NK-92 treated with Interleukin-12 subunit alpha and Interleukin-12 subunit beta, amount 100 ng/mL, for 24 hours (cell line): Measurements from ENCODE around the gene ABHD11.
A peak's percentile ranks its signal among the peaks of the same experiment; 100 is the strongest.
"Not testable (repeated sequence)": the region's sequence is repeated elsewhere in the genome, so short reads cannot be mapped to it uniquely, and the experiment has no call there.

Experiments used
- DNase-seq: peaks from one replicate; lab custom pipeline; 2025; lab: John Stamatoyannopoulos, UW

ABHD11 gene

DNA sequence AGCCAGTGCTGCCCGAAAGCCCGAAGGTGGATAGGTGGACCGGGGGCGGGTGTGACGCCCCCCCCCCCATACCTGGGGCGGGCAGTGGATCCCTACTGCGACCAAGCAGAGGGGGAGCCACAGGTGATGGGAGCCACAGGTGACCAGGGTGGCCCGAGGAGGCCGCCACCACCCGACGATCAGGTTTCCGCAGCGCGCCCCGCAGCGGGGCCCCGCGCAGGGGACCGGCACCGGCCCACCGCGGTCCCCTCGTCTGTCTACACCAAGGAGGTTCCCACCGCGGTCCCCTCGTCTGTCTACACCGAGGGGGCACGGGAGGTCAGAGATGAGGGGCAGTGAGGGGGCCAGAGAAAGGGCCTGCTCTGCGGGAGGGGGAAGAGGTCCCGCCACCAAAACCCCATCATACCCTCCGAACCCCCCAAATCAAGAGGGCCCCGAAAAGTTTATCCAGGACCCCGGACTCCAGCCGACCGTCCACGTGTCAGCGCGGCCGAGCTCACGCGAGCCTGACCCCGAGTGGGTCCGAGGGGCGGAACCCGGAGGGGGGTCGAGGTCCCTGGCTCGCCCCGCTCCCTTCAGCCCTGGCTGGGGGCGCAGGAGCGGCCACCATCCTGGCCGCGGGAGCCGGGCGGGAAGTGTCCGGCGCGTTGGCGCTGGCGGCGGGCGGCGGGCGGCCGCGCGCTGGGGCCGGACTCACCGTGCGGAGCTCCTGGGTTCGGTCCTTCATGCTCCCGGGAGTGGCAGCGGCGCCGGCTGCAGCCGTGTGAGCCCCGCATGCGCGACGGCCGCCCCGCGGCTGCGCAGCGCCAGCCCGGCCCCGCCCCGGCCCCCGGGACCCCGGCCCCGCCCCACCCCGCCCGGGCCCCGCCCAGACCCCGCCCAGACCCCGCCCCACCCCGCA, 19.4 kb downstream of the ABHD11 start, which contains the start of gene STX1A:
Gene STX1A, minus strand, starts transcription at position 765 of the 901 bp plus-strand sequence. Its CDS starts 38 bp downstream, at position 727.
- no peak for DNase-seq

DNA sequence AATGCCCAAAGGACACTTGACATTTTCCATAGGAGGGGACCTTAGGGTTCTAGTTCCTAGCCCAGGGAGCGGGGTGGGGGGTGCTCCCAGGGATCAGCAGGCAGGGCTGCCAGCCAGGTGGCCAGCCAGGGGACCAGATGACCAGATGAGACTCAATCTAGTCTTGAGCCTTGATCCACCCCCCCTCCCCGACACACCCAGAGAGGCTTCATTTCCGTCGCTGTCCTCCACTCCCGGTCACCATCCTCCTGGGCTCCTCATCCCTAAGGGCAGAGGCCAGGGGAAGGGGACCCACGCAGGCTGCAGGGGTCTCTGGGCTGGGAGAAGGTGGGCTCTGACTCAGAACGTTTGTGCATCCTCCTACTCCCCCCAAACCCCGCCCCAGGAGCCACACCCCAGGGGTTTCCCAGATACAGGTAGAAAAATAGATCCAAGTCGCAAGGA, 20.1 kb downstream of the ABHD11 start:
- DNase-seq: no peak

DNA sequence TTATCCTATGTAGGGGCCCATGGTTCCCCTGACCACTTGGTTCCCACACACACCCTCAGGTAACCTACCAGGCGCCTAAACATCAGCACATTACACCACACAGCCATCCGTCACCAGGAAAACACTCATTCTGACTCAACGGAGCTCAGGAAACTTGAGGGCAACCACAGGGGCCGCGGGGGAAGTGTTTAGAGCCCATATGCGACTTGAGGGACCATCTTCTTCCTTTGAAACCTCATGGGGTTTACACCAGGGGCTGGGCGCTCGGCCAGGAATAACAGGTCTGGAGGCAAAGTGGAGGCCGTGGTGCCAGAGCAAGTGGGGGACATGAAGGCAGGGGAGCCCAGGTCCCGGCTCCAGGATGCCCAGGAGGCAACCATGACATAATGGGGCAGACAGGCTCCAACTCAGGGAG, 20.6 kb downstream of the ABHD11 start:
- DNase-seq: peak; percentile 62

- DNase-seq: no peak
These were observed 21.4 kb downstream of the ABHD11 start for GRCh38 chr7:73717025-73717807.

GRCh38 chr7:73716318-73716890, 22.2 kb downstream of the ABHD11 start:
- no peak for DNase-seq

DNA sequence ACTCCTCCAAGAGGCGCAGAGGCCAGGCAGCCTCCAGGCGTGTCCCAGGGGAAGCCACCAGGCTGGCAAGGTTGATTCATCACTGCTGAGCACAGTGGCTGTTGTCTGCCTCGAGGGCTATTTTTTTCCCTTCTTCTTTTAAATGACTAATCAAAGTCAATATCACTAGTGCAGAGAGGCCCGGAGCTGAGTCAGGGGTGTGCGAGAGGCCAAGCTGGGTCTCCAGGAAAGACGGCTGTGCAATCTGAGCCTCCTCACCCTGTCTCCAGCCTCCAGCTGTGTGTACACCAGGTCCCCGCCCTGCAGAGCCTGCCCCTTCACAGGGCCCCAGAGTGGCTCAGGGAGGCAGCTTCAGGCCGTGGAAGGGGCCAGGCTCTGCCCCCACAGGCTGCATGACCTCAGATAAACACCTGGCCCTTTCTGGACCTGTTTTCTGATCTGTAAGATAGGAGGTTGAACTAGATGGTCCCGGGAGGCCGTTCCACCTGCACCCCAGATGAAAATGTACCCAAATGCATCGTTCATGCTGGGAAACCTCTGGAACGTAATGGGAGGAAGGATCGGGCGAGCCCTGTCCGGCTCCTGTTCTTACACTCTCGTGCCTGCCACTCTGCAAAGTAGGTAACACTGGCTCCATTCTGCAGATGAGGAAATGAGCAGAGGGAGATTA, 22.8 kb downstream of the ABHD11 start:
- DNase-seq: peak; percentile 65

DNA sequence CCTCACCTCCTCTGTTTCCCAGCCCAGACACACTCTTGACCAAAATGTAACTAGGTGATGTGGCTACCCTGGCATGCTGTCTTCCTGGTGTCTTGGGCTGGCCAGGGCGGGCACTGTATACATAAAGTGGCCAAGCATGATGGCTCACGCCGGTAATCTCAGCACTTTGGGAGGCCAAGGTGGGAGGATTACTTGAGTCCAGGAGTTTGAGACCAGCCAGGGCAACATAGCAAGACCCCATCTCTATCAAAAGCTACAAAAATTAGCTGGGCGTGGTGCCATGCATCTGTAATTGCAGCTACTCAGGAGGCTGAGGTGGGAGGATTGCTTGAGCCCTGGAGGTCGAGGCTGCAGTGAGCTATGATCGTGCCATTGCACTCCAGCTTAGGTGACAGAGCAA, 25.3 kb downstream of the ABHD11 start:
- DNase-seq: not testable (repeated sequence)

DNA sequence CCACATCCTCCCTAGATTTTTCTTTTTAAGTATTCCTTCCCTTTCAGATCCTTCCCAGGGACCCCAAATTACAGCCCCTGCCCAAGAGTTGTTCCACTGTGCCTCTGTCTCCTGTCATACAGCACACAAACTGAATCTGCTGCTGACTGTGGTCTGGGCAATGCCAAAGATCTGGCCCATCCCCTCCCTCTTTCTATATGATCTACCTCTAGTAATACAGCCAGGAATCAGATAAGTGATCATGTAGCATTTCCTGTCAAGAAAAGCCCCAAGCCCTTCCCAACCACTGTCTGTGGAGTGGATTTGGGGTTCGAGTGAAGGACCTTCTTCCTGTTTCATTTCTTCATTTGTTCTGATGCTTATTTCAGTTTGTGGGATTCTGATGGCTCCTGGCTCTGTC, 25.8 kb downstream of the ABHD11 start:
- no peak for DNase-seq

- DNase-seq: no peak
These were observed 29.5 kb downstream of the ABHD11 start for GRCh38 chr7:73708961-73709549.

GRCh38 chr7:73707045-73707631, 31.5 kb downstream of the ABHD11 start:
- no peak for DNase-seq

- DNase-seq: no peak
These were observed 32.2 kb downstream of the ABHD11 start for GRCh38 chr7:73706126-73707044.

GRCh38 chr7:73705551-73705920, 33.1 kb downstream of the ABHD11 start:
- no peak for DNase-seq

- no peak for DNase-seq
These were observed 33.7 kb downstream of the ABHD11 start for GRCh38 chr7:73704640-73705550.

DNA sequence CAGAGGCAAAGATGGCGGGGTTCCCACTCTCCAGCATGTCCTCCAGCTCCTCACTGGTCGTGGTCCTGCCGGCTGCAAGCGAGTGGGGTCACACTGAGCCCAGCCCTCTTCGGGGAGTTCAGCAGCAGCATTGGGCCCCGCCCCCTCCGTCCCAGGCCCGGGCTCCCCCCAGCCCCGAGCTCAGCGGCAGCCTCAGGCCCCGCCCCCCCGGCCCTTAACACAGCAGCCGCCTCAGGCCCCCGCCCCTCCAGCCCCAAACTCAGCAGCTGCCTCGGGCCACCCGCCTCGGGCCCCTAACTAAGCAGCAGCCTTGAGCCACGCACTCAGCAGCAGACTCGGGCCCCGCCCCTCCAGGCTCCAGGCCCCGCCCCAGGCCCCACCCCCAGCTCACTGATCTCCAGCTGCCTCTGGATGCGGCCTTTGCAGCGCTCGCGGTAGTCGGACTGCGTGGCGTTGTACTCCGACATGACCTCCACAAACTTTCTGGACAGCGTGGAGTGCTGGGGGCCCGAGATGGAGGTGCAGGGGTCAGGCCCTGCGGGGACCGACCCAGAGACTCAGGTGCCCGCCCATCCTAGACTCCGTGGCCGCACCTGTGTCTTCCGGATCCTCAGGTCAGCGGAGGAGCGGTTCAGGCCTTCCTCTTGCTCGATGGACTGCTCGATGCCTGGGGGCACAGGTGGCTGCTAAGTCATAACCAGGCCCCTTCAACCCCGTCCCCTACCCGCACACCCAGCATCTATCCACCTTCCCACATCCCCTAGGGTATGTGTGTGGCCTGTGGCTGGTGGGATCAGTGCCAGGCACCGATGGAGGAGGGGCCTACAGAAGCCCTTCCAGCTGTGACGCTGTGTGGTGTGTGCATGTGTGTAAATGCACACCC, 34.6 kb downstream of the ABHD11 start:
- no peak for DNase-seq

DNA sequence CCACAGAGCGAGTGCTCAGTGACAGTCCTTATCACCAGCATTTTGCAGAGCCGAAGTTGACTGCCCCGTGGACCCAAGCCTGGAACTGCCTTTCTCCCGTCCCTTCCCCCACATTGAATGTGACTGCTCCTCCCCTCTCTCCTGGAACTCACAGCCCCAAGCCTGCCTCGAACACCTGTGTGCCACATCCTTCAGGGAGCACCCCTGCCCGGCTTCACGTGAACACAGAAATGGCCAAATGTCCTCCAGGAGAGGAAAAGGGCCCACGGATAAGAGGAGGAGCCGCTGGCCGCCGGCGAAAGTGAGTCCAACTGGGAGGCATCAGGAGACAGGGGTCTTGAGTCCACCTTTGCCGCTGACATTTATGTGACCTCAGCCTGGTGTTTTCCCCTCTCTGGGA, 35.4 kb downstream of the ABHD11 start:
- no peak for DNase-seq

- DNase-seq: no peak
These were observed 35.9 kb downstream of the ABHD11 start for GRCh38 chr7:73702665-73703064.

- DNase-seq: no peak
These were observed 36.4 kb downstream of the ABHD11 start for GRCh38 chr7:73702226-73702625.
